H9 (cell line): ENCODE measurements around the gene RAB31. TPM values are rescaled to one million over a fixed set of nuclear protein-coding genes. Genes with fewer than 3 reads are reported as not detected.

Experiments used
- DNase-seq: peaks from one replicate; pipeline ENCODE4 v3.0.0-alpha.2; 2017
- H2AFZ ChIP-seq: one replicate; pipeline ENCODE4 v1.6.1; 2013; ENCODE audit warnings: mild to moderate bottlenecking, low read length, control low read depth, moderate library complexity
- H2AK5ac ChIP-seq: 2 replicates; pipeline ENCODE4 v1.6.1; 2013; ENCODE audit warnings: low read length, control low read depth, mixed read lengths; ENCODE audit not compliant: insufficient read length
- H2BK120ac ChIP-seq: one replicate; pipeline ENCODE4 v1.6.1; 2013; ENCODE audit warnings: low read depth, mild to moderate bottlenecking, low read length, control low read depth, inconsistent platforms; ENCODE audit not compliant: poor library complexity, severe bottlenecking
- H2BK12ac ChIP-seq: 2 replicates; pipeline ENCODE4 v1.6.1; 2013; ENCODE audit warnings: low read length, control low read depth, mixed read lengths, low read depth; ENCODE audit not compliant: insufficient read length
- H2BK15ac ChIP-seq: 2 replicates; pipeline ENCODE4 v1.6.1; 2013; ENCODE audit warnings: low read depth, low read length, control low read depth
- H2BK20ac ChIP-seq: one replicate; pipeline ENCODE4 v1.6.1; 2013; ENCODE audit warnings: low read depth, mild to moderate bottlenecking, low read length, control low read depth, inconsistent platforms; ENCODE audit not compliant: poor library complexity, severe bottlenecking
- H2BK5ac ChIP-seq: 2 replicates; pipeline ENCODE4 v1.6.1; 2013; ENCODE audit warnings: low read length, control low read depth, mixed read lengths; ENCODE audit not compliant: insufficient read length
- H3K14ac ChIP-seq: 2 replicates; pipeline ENCODE4 v1.6.1; 2013; ENCODE audit warnings: low read length, control low read depth; ENCODE audit not compliant: insufficient read depth
- H3K18ac ChIP-seq: 2 replicates; pipeline ENCODE4 v1.6.1; 2013; ENCODE audit warnings: low read depth, mild to moderate bottlenecking, mixed read lengths, low read length, control low read depth; ENCODE audit not compliant: insufficient read length
- H3K23ac ChIP-seq: 2 replicates; pipeline ENCODE4 v1.6.1; 2013; ENCODE audit warnings: low read length, control low read depth, mixed read lengths, low read depth; ENCODE audit not compliant: insufficient read length
- H3K23me2 ChIP-seq: 2 replicates; pipeline ENCODE4 v1.6.1; 2013; ENCODE audit warnings: low read depth, mild to moderate bottlenecking, mixed read lengths, low read length, control low read depth; ENCODE audit not compliant: insufficient read length, poor library complexity, severe bottlenecking
- H3K27ac ChIP-seq: 2 replicates; pipeline ENCODE4 v1.5.1; 2013; ENCODE audit warnings: low read length, control low read depth, mixed read lengths, low read depth; ENCODE audit not compliant: insufficient read length
- H3K27me3 ChIP-seq: 2 replicates; pipeline ENCODE4 v1.6.1; 2013; ENCODE audit warnings: low read length, control low read depth, inconsistent platforms; ENCODE audit not compliant: insufficient read depth
- H3K4ac ChIP-seq: 2 replicates; pipeline ENCODE4 v1.6.1; 2013; ENCODE audit warnings: low read depth, mild to moderate bottlenecking, control low read depth, inconsistent platforms, low read length, moderate library complexity
- H3K4me1 ChIP-seq: 2 replicates; pipeline ENCODE4 v1.6.1; 2013; ENCODE audit warnings: low read length, control low read depth, inconsistent platforms; ENCODE audit not compliant: insufficient read depth
- H3K4me2 ChIP-seq: 2 replicates; pipeline ENCODE4 v1.6.1; 2013; ENCODE audit warnings: low read length, control low read depth, mixed read lengths; ENCODE audit not compliant: insufficient read length, insufficient read depth
- H3K56ac ChIP-seq: 2 replicates; pipeline ENCODE4 v1.6.1; 2013; ENCODE audit warnings: low read depth, mild to moderate bottlenecking, mixed read lengths, low read length, control low read depth; ENCODE audit not compliant: insufficient read length
- H3K79me1 ChIP-seq: 2 replicates; pipeline ENCODE4 v1.6.1; 2013; ENCODE audit warnings: low read depth, mild to moderate bottlenecking, moderate library complexity, low read length, control low read depth, inconsistent platforms; ENCODE audit not compliant: insufficient read depth, poor library complexity, severe bottlenecking
- H3K79me2 ChIP-seq: 2 replicates; pipeline ENCODE4 v1.6.1; 2013; ENCODE audit warnings: low read length, control low read depth, inconsistent platforms; ENCODE audit not compliant: insufficient read depth
- H3K9ac ChIP-seq: 2 replicates; pipeline ENCODE4 v1.6.1; 2013; ENCODE audit warnings: low read length, control low read depth, mixed read lengths; ENCODE audit not compliant: insufficient read length; ENCODE audit errors: extremely low read depth
- H3K9me3 ChIP-seq: one replicate; pipeline ENCODE4 v1.6.1; 2013; ENCODE audit warnings: low read depth, low read length, inconsistent platforms; ENCODE audit not compliant: control insufficient read depth
- H3T11ph ChIP-seq: one replicate; pipeline ENCODE4 v1.6.1; 2013; ENCODE audit warnings: mild to moderate bottlenecking, low read length, control low read depth, inconsistent platforms
- H4K20me1 ChIP-seq: one replicate; pipeline ENCODE4 v1.6.1; 2013; ENCODE audit not compliant: control insufficient read depth, insufficient read length, insufficient read depth
- H4K5ac ChIP-seq: 2 replicates; pipeline ENCODE4 v1.6.1; 2013; ENCODE audit warnings: low read depth, mild to moderate bottlenecking, mixed read lengths, low read length, control low read depth; ENCODE audit not compliant: insufficient read length
- H4K8ac ChIP-seq: replicated peaks from 2 replicates; pipeline ENCODE4 v1.6.1; 2013; ENCODE audit warnings: low read length, control low read depth, mixed read lengths, low read depth; ENCODE audit not compliant: insufficient read length
- H4K91ac ChIP-seq: 2 replicates; pipeline ENCODE4 v1.6.1; 2013; ENCODE audit warnings: low read depth, mild to moderate bottlenecking, moderate library complexity, mixed read lengths, low read length, control low read depth; ENCODE audit not compliant: insufficient read length
- H3K27ac Mint-ChIP-seq, 3 experiments: 2 replicates in 2 of 3; 3 replicates in 1 of 3; pipeline ENCODE4 v1.8.0; 2020 to 2021; ENCODE audit warnings: mixed read lengths in 3 of 3, mild to moderate bottlenecking in 1 of 3, moderate library complexity in 1 of 3
- H3K27me3 Mint-ChIP-seq: 2 replicates; pipeline ENCODE4 v1.8.0; 2021; ENCODE audit warnings: low read depth, mild to moderate bottlenecking, moderate library complexity, mixed read lengths
- H3K36me3 Mint-ChIP-seq, 3 experiments: 2 replicates in 2 of 3; 3 replicates in 1 of 3; pipeline ENCODE4 v1.8.0; 2020 to 2021; ENCODE audit warnings: low read depth in 3 of 3, mixed read lengths in 3 of 3; ENCODE audit not compliant: insufficient read depth in 1 of 3
- H3K4me1 Mint-ChIP-seq, 2 experiments: 2 replicates each; pipeline ENCODE4 v1.8.0; 2020; ENCODE audit warnings: mixed read lengths in 2 of 2
- H3K4me3 Mint-ChIP-seq, 2 experiments: 2 replicates in 1 of 2; 3 replicates in 1 of 2; pipeline ENCODE4 v1.8.0; 2020 to 2021; ENCODE audit warnings: mild to moderate bottlenecking in 2 of 2, mixed read lengths in 2 of 2, moderate library complexity in 1 of 2
- H3K9me3 Mint-ChIP-seq, 2 experiments: 2 replicates in 1 of 2; 3 replicates in 1 of 2; pipeline ENCODE4 v1.8.0; 2020; ENCODE audit warnings: mild to moderate bottlenecking in 2 of 2, mixed read lengths in 2 of 2, moderate library complexity in 1 of 2
- WGBS: extraction: QIAGEN DNeasy Blood & Tissue Kit; methylation state at CpG from one replicate; pipeline ENCODE4 v1.1.7; 2013; ENCODE audit warnings: missing lambda C conversion rate, low lambda C conversion rate, mixed read lengths; ENCODE audit not compliant: insufficient read length; ENCODE audit errors: extremely low coverage; 5-methylcytosine and 5-hydroxymethylcytosine counted together
- total RNA-seq: library from RNA; stranded (reverse); gene quantifications from 2 replicates; pipeline ENCODE4 v1.2.1, GENCODE V29; 2021
- TF ChIP-seq, protein P1 (sequence below): fragments of 200-600 bp; sonication (generic); conservative IDR thresholded peaks from 3 replicates; pipeline ENCODE4 v1.8.0; 2021; ENCODE audit warnings: antibody characterized with exemption, mild to moderate bottlenecking

RAB31 gene
- total RNA-seq, 1 experiment from 2014 or later, result 22.4 TPM

DNA sequence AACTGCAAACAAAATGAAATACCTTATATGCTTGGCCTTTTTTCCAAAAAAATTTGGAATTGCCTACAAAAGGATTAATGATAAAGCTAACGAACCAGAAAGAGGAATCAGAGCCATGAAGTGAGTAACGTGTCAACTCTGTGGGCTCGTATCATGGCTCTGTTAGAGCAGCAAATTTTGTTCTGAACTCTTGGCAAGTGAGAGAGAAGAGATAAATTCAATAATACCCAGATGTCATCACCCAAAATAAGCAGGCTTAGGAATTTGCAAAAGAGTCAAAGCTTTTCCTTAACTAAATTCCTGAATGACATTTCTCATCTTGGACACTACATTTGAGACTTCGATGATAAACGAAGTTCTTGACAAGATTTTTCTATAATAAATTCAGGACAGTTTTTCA is 182.1 kb downstream of the RAB31 start:
- Histone ChIP-seq H3K4ac (no peak overlapping the region), H3K9ac (no peak overlapping the region), H3K79me2 (no peaks in the 10 kb centered on the region), H3K4me1 (no peaks in the 10 kb centered on the region), H4K5ac (no peak overlapping the region), H2BK15ac (no peak overlapping the region), H3K27ac (no peak overlapping the region), H2BK12ac (no peak overlapping the region), H3K27me3 (no peaks in the 10 kb centered on the region), H2BK120ac (no peak overlapping the region), H2BK5ac (no peak overlapping the region), H2AK5ac (no peak overlapping the region), H2AFZ (no peak overlapping the region), H4K8ac (no peak overlapping the region), H3K14ac (no peak overlapping the region), H3K56ac (no peak overlapping the region), H3K79me1 (no peaks in the 10 kb centered on the region), H4K20me1 (no peaks in the 10 kb centered on the region), H3K23ac (no peak overlapping the region), H3K23me2 (no peaks in the 10 kb centered on the region), H3K18ac (no peak overlapping the region), H3T11ph (no peak overlapping the region), H4K91ac (no peak overlapping the region), H3K4me2 (no peak overlapping the region), H3K9me3 (no peaks in the 10 kb centered on the region), H2BK20ac (no peak overlapping the region)
- no peaks in the 10 kb centered on the region; a peak in 1 of 7 replicates for H3K36me3 Mint-ChIP-seq
- no peak overlapping the region for H3K27ac Mint-ChIP-seq
- no peak for DNase-seq
- H3K9me3 Mint-ChIP-seq, result no peaks in the 10 kb centered on the region; a peak in 1 of 5 replicates
- TF ChIP-seq, protein P1, sequence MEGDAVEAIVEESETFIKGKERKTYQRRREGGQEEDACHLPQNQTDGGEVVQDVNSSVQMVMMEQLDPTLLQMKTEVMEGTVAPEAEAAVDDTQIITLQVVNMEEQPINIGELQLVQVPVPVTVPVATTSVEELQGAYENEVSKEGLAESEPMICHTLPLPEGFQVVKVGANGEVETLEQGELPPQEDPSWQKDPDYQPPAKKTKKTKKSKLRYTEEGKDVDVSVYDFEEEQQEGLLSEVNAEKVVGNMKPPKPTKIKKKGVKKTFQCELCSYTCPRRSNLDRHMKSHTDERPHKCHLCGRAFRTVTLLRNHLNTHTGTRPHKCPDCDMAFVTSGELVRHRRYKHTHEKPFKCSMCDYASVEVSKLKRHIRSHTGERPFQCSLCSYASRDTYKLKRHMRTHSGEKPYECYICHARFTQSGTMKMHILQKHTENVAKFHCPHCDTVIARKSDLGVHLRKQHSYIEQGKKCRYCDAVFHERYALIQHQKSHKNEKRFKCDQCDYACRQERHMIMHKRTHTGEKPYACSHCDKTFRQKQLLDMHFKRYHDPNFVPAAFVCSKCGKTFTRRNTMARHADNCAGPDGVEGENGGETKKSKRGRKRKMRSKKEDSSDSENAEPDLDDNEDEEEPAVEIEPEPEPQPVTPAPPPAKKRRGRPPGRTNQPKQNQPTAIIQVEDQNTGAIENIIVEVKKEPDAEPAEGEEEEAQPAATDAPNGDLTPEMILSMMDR, result no peak
- no peak overlapping the region for H3K4me3 Mint-ChIP-seq
- H3K4me1 Mint-ChIP-seq, result 0 out of 4 replicates have a peak, but pooled peaks cover 0 to 2% of the 10 kb centered on the region in 2 experiments
- H3K27me3 Mint-ChIP-seq, result no peaks in the 10 kb centered on the region
- WGBS, result no CpG with 5 or more reads among the region's 5 CpGs
